Endodermal cell (in vitro differentiated cells): ENCODE data around the gene CDS2. TPM values are rescaled to one million over a fixed set of nuclear protein-coding genes. Genes with fewer than 3 reads are reported as not detected.

ENCODE experiments used
- DNase-seq: peaks from one replicate; pipeline ENCODE4 v3.0.0-alpha.2; 2017
- H3K27ac ChIP-seq: 2 replicates; pipeline ENCODE4 v1.5.1; 2013; ENCODE audit warnings: mild to moderate bottlenecking, low read depth, low read length, moderate library complexity
- H3K27me3 ChIP-seq: 2 replicates; pipeline ENCODE4 v1.6.1; 2013; ENCODE audit warnings: mild to moderate bottlenecking, low read length, moderate library complexity; ENCODE audit not compliant: insufficient read depth, control insufficient read depth, poor library complexity, severe bottlenecking
- H3K36me3 ChIP-seq: 2 replicates; pipeline ENCODE4 v1.7.0; 2013; ENCODE audit warnings: mild to moderate bottlenecking, low read length, moderate library complexity; ENCODE audit not compliant: control insufficient read depth, insufficient read depth
- H3K4me1 ChIP-seq: one replicate; pipeline ENCODE4 v1.7.0; 2013; ENCODE audit warnings: low read length; ENCODE audit not compliant: control insufficient read depth, insufficient read depth
- H3K4me3 ChIP-seq: 2 replicates; pipeline ENCODE4 v1.5.1; 2013; ENCODE audit warnings: mild to moderate bottlenecking, low read length, moderate library complexity
- H3K9ac ChIP-seq: 2 replicates; pipeline ENCODE4 v1.6.1; 2013; ENCODE audit warnings: mild to moderate bottlenecking, low read length, moderate library complexity; ENCODE audit not compliant: poor library complexity, severe bottlenecking; ENCODE audit errors: extremely low read depth
- H3K9me3 ChIP-seq: 2 replicates; pipeline ENCODE4 v1.6.1; 2013; ENCODE audit warnings: mild to moderate bottlenecking, low read length, moderate library complexity; ENCODE audit not compliant: control insufficient read depth
- H3K27ac Mint-ChIP-seq: 2 replicates; pipeline ENCODE4 v1.8.0; 2020; ENCODE audit warnings: mixed read lengths
- H3K27me3 Mint-ChIP-seq: 2 replicates; pipeline ENCODE4 v1.8.0; 2021; ENCODE audit warnings: mild to moderate bottlenecking, mixed read lengths; ENCODE audit not compliant: insufficient read depth
- H3K36me3 Mint-ChIP-seq: 2 replicates; pipeline ENCODE4 v1.8.0; 2020; ENCODE audit warnings: low read depth, mixed read lengths
- H3K4me1 Mint-ChIP-seq: 2 replicates; pipeline ENCODE4 v1.8.0; 2020; ENCODE audit warnings: mixed read lengths
- H3K4me3 Mint-ChIP-seq: 2 replicates; pipeline ENCODE4 v1.8.0; 2020; ENCODE audit warnings: mild to moderate bottlenecking, moderate library complexity, mixed read lengths
- H3K9me3 Mint-ChIP-seq: 2 replicates; pipeline ENCODE4 v1.8.0; 2020; ENCODE audit warnings: mild to moderate bottlenecking, mixed read lengths
- CTCF ChIP-seq: fragments of 200-600 bp; sonication (generic); conservative IDR thresholded peaks from 2 replicates; pipeline ENCODE4 v1.5.0; 2021; ENCODE audit warnings: antibody characterized with exemption, mild to moderate bottlenecking
- WGBS, 2 experiments: methylation state at CpG; one replicate each; pipeline versions ENCODE4 v1.1.5 to v1.1.7; 2013; ENCODE audit warnings: missing lambda C conversion rate in 2 of 2, mixed read lengths in 1 of 2; ENCODE audit not compliant: insufficient coverage in 1 of 2, insufficient read length in 1 of 2; 5-methylcytosine and 5-hydroxymethylcytosine counted together
- total RNA-seq, 2 donors: library from RNA; stranded (reverse); fragmentation: NEBNext Ultra II Directional in 1 of 2; extraction: Animal tissue kit (Norgen Biotek cat#: 25700) in 1 of 2; gene quantifications; 2 replicates in 1 of 2; 3 replicates in 1 of 2; pipeline ENCODE4 v1.2.1, GENCODE V29; 2021

CDS2 gene
- total RNA-seq, 2 donors from 2014 or later: 66.8 to 77.1 TPM

- Histone ChIP-seq H3K9me3 (no peaks in the 10 kb centered on the region), H3K9ac (peak overlapping the region; percentile 54), H3K4me3 (no peak overlapping the region), H3K27ac (peak overlapping the region; percentile 65), H3K4me1 (peaks cover 20% of the 10 kb centered on the region), H3K36me3 (peaks cover 81% of the 10 kb centered on the region), H3K27me3 (no peaks in the 10 kb centered on the region)
- Mint-ChIP-seq H3K9me3 (no peaks in the 10 kb centered on the region), H3K4me3 (no peak overlapping the region), H3K36me3 (peaks cover 61% of the 10 kb centered on the region), H3K27me3 (no peaks in the 10 kb centered on the region), H3K4me1 (peaks cover 44% of the 10 kb centered on the region), H3K27ac (peak overlapping the region; percentile 91)
- no peak for TF ChIP-seq CTCF
- no peak for DNase-seq
- WGBS, 2 experiments: 0 to 31% methylated on average over 1 of the region's 1 CpG
These were observed 53.6 kb downstream of the CDS2 start for GRCh38 chr20:5180421-5180820.

- peaks cover 60% of the 10 kb centered on the region for H3K36me3 Mint-ChIP-seq
- peaks cover 44% of the 10 kb centered on the region for H3K4me1 Mint-ChIP-seq
- no peaks in the 10 kb centered on the region for H3K9me3 ChIP-seq
- no peak for TF ChIP-seq CTCF
- no peak for DNase-seq
- no peak overlapping the region for H3K4me3 Mint-ChIP-seq
- no peaks in the 10 kb centered on the region for H3K27me3 ChIP-seq
- H3K36me3 ChIP-seq: peaks cover 82% of the 10 kb centered on the region
- peak overlapping the region; percentile 54 for H3K9ac ChIP-seq
- peak overlapping the region; percentile 47 for H3K4me3 ChIP-seq
- H3K4me1 ChIP-seq: peaks cover 20% of the 10 kb centered on the region
- 85 to 89% methylated on average over 3 of the region's 3 CpGs for WGBS, 2 experiments
- H3K27ac ChIP-seq: peak overlapping the region; percentile 65
- no peaks in the 10 kb centered on the region for H3K9me3 Mint-ChIP-seq
- no peaks in the 10 kb centered on the region for H3K27me3 Mint-ChIP-seq
- H3K27ac Mint-ChIP-seq: peak overlapping the region; percentile 91
These were observed 54.1 kb downstream of the CDS2 start for GRCh38 chr20:5180933-5181332.

- no peaks in the 10 kb centered on the region for H3K9me3 ChIP-seq
- Mint-ChIP-seq H3K27me3 (no peaks in the 10 kb centered on the region), H3K4me3 (no peak overlapping the region), H3K36me3 (peaks cover 59% of the 10 kb centered on the region), H3K27ac (peak overlapping the region; percentile 91), H3K4me1 (peaks cover 44% of the 10 kb centered on the region), H3K9me3 (no peaks in the 10 kb centered on the region)
- H3K27me3 ChIP-seq: no peaks in the 10 kb centered on the region
- 80% methylated on average over 2 of the region's 2 CpGs; no CpG with 5 or more reads in 1 of the 2 experiments for WGBS, 2 experiments
- DNase-seq: no peak
- H3K9ac ChIP-seq: peak overlapping the region; percentile 54
- peaks cover 20% of the 10 kb centered on the region for H3K4me1 ChIP-seq
- no peak overlapping the region for H3K27ac ChIP-seq
- TF ChIP-seq CTCF: no peak
- H3K4me3 ChIP-seq: peak overlapping the region; percentile 47
- H3K36me3 ChIP-seq: peaks cover 82% of the 10 kb centered on the region
These were observed 54.7 kb downstream of the CDS2 start for GRCh38 chr20:5181492-5181891.
